ENCODE data around the gene TBCB. TPM values are rescaled to one million over a fixed set of nuclear protein-coding genes. Genes with fewer than 3 reads are reported as not detected.
A peak's percentile ranks its signal among the peaks of the same experiment; 100 is the strongest.
"Not testable (repeated sequence)": the region's sequence is repeated elsewhere in the genome, so short reads cannot be mapped to it uniquely, and the experiment has no call there.

TBCB gene
- total and polyA plus RNA-seq, 4 donors: 121 to 220 (median 127) TPM

GRCh38 chr19:36120092-36120983 lies 5.1 kb downstream of the TBCB start:
- H3K27ac ChIP-seq (ENCODE audit: low read depth in 1 of 2, low read length in 2 of 2): no peak overlapping the region
- no peak overlapping the region for H3K4me3 ChIP-seq (ENCODE audit: low read length in 2 of 2)
- intact Hi-C loops (cut with DNase I): no loop called here
- H3K9me3 ChIP-seq (ENCODE audit: control insufficient read depth, low read length): no peaks in the 10 kb centered on the region
- 84 to 87% methylated on average over 26 of the region's 26 CpGs for WGBS, 2 donors
- DNase-seq (no peak), ATAC-seq (ENCODE audit: low FRiP score) (peak; percentile 30)
- no peaks in the 10 kb centered on the region for H3K27me3 ChIP-seq (ENCODE audit: control insufficient read depth in 1 of 2, insufficient read depth in 2 of 2, low read length in 1 of 2)
- no peaks in the 10 kb centered on the region for H3K4me1 ChIP-seq (ENCODE audit: control insufficient read depth in 1 of 2, insufficient read depth in 2 of 2, low read length in 2 of 2)
- peaks cover 2 to 4% of the 10 kb centered on the region in 2 donors for H3K36me3 ChIP-seq (ENCODE audit: control insufficient read depth in 1 of 2, insufficient read depth in 2 of 2, low read length in 1 of 2)

GRCh38 chr19:36120984-36121358 lies 5.7 kb downstream of the TBCB start:
- Histone ChIP-seq H3K36me3 (ENCODE audit: control insufficient read depth in 1 of 2, insufficient read depth in 2 of 2, low read length in 1 of 2) (peaks cover 2 to 4% of the 10 kb centered on the region in 2 donors), H3K4me3 (ENCODE audit: low read length in 2 of 2) (no peak overlapping the region), H3K4me1 (ENCODE audit: control insufficient read depth in 1 of 2, insufficient read depth in 2 of 2, low read length in 2 of 2) (no peaks in the 10 kb centered on the region), H3K27me3 (ENCODE audit: control insufficient read depth in 1 of 2, insufficient read depth in 2 of 2, low read length in 1 of 2) (no peaks in the 10 kb centered on the region), H3K9me3 (ENCODE audit: control insufficient read depth, low read length) (no peaks in the 10 kb centered on the region), H3K27ac (ENCODE audit: low read depth in 1 of 2, low read length in 2 of 2) (no peak overlapping the region)
- 90 to 91% methylated on average over 16 to 18 of the region's 18 CpGs for WGBS, 2 donors
- intact Hi-C loops (cut with DNase I): no loop called here
- ATAC-seq (ENCODE audit: low FRiP score) (no peak), DNase-seq (no peak)

GRCh38 chr19:36121486-36122124 lies 6.3 kb downstream of the TBCB start:
- no peak for ATAC-seq (ENCODE audit: low FRiP score)
- Histone ChIP-seq H3K36me3 (ENCODE audit: control insufficient read depth in 1 of 2, insufficient read depth in 2 of 2, low read length in 1 of 2) (peaks cover 2 to 4% of the 10 kb centered on the region in 2 donors), H3K4me1 (ENCODE audit: control insufficient read depth in 1 of 2, insufficient read depth in 2 of 2, low read length in 2 of 2) (no peaks in the 10 kb centered on the region), H3K27ac (ENCODE audit: low read depth in 1 of 2, low read length in 2 of 2) (no peak overlapping the region), H3K27me3 (ENCODE audit: control insufficient read depth in 1 of 2, insufficient read depth in 2 of 2, low read length in 1 of 2) (no peaks in the 10 kb centered on the region), H3K9me3 (ENCODE audit: control insufficient read depth, low read length) (no peaks in the 10 kb centered on the region), H3K4me3 (ENCODE audit: low read length in 2 of 2) (no peak overlapping the region)
- WGBS, 2 donors: 86 to 90% methylated on average over 41 to 49 of the region's 49 CpGs
- intact Hi-C loops (cut with DNase I): no loop called here
- DNase-seq: no peak

GRCh38 chr19:36125557-36125956 lies 10.3 kb downstream of the TBCB start:
- no peak for ATAC-seq (ENCODE audit: low FRiP score)
- 79 to 83% methylated on average over 9 of the region's 9 CpGs for WGBS, 2 donors
- DNase-seq: no peak
- H3K9me3 ChIP-seq (ENCODE audit: control insufficient read depth, low read length): no peaks in the 10 kb centered on the region
- no peak overlapping the region for H3K27ac ChIP-seq (ENCODE audit: low read depth in 1 of 2, low read length in 2 of 2)
- no peaks in the 10 kb centered on the region for H3K27me3 ChIP-seq (ENCODE audit: control insufficient read depth in 1 of 2, insufficient read depth in 2 of 2, low read length in 1 of 2)
- intact Hi-C loops (cut with DNase I): no loop called here
- no peaks in the 10 kb centered on the region for H3K4me1 ChIP-seq (ENCODE audit: control insufficient read depth in 1 of 2, insufficient read depth in 2 of 2, low read length in 2 of 2)
- no peak overlapping the region for H3K4me3 ChIP-seq (ENCODE audit: low read length in 2 of 2)
- H3K36me3 ChIP-seq (ENCODE audit: control insufficient read depth in 1 of 2, insufficient read depth in 2 of 2, low read length in 1 of 2): peaks cover 2 to 4% of the 10 kb centered on the region in 2 donors

GRCh38 chr19:36128392-36128736 lies 13.1 kb downstream of the TBCB start:
- 5 to 12% methylated on average over 10 of the region's 10 CpGs for WGBS, 2 donors
- Histone ChIP-seq H3K27ac (ENCODE audit: low read depth in 1 of 2, low read length in 2 of 2) (peak overlapping the region; percentile 52 to 78), H3K4me1 (ENCODE audit: control insufficient read depth in 1 of 2, insufficient read depth in 2 of 2, low read length in 2 of 2) (no peaks in the 10 kb centered on the region), H3K9me3 (ENCODE audit: control insufficient read depth, low read length) (no peaks in the 10 kb centered on the region), H3K4me3 (ENCODE audit: low read length in 2 of 2) (no peak overlapping the region), H3K27me3 (ENCODE audit: control insufficient read depth in 1 of 2, insufficient read depth in 2 of 2, low read length in 1 of 2) (no peaks in the 10 kb centered on the region), H3K36me3 (ENCODE audit: control insufficient read depth in 1 of 2, insufficient read depth in 2 of 2, low read length in 1 of 2) (peaks cover 0 to 4% of the 10 kb centered on the region in 2 donors)
- ATAC-seq (ENCODE audit: low FRiP score) (no peak), DNase-seq (no peak)
- intact Hi-C loops (cut with DNase I): loop anchor here in 1 of 2 donors (2.0 kb wide), 1 partner anchor 24 kb away; the partner anchor contains the start of gene COX7A1

- ATAC-seq (ENCODE audit: low FRiP score); H3K27ac ChIP-seq (ENCODE audit: low read depth in 1 of 2, low read length in 2 of 2); H3K4me1 ChIP-seq (ENCODE audit: control insufficient read depth in 1 of 2, insufficient read depth in 2 of 2, low read length in 2 of 2); H3K9me3 ChIP-seq (ENCODE audit: control insufficient read depth, low read length); DNase-seq; intact Hi-C loops (cut with DNase I); H3K36me3 ChIP-seq (ENCODE audit: control insufficient read depth in 1 of 2, insufficient read depth in 2 of 2, low read length in 1 of 2); H3K4me3 ChIP-seq (ENCODE audit: low read length in 2 of 2); H3K27me3 ChIP-seq (ENCODE audit: control insufficient read depth in 1 of 2, insufficient read depth in 2 of 2, low read length in 1 of 2): not testable (repeated sequence)
- 78 to 79% methylated on average over 6 of the region's 6 CpGs for WGBS, 2 donors
Observed at GRCh38 chr19:36131221-36131620, 16.0 kb downstream of the TBCB start.

GRCh38 chr19:36134867-36135266 lies 19.6 kb downstream of the TBCB start:
- H3K4me3 ChIP-seq (ENCODE audit: low read length in 2 of 2); H3K27me3 ChIP-seq (ENCODE audit: control insufficient read depth in 1 of 2, insufficient read depth in 2 of 2, low read length in 1 of 2); H3K9me3 ChIP-seq (ENCODE audit: control insufficient read depth, low read length); DNase-seq; H3K4me1 ChIP-seq (ENCODE audit: control insufficient read depth in 1 of 2, insufficient read depth in 2 of 2, low read length in 2 of 2); H3K27ac ChIP-seq (ENCODE audit: low read depth in 1 of 2, low read length in 2 of 2); intact Hi-C loops (cut with DNase I); H3K36me3 ChIP-seq (ENCODE audit: control insufficient read depth in 1 of 2, insufficient read depth in 2 of 2, low read length in 1 of 2); ATAC-seq (ENCODE audit: low FRiP score): not testable (repeated sequence)
- 94 to 95% methylated on average over 4 of the region's 4 CpGs for WGBS, 2 donors

GRCh38 chr19:36136964-36137686 lies 21.9 kb downstream of the TBCB start:
- peak; percentile 81 to 83 for DNase-seq
- 41 to 43% methylated on average over 12 of the region's 12 CpGs for WGBS, 2 donors
- H3K9me3 ChIP-seq (ENCODE audit: control insufficient read depth, low read length): no peaks in the 10 kb centered on the region
- no peaks in the 10 kb centered on the region for H3K27me3 ChIP-seq (ENCODE audit: control insufficient read depth in 1 of 2, insufficient read depth in 2 of 2, low read length in 1 of 2)
- H3K4me3 ChIP-seq (ENCODE audit: low read length in 2 of 2): no peak overlapping the region
- H3K27ac ChIP-seq (ENCODE audit: low read depth in 1 of 2, low read length in 2 of 2): peak overlapping the region in 1 of 2 donors; percentile 95
- peak; percentile 47 for ATAC-seq (ENCODE audit: low FRiP score)
- intact Hi-C loops (cut with DNase I): no loop called here
- no peaks in the 10 kb centered on the region for H3K36me3 ChIP-seq (ENCODE audit: control insufficient read depth in 1 of 2, insufficient read depth in 2 of 2, low read length in 1 of 2)
- no peaks in the 10 kb centered on the region for H3K4me1 ChIP-seq (ENCODE audit: control insufficient read depth in 1 of 2, insufficient read depth in 2 of 2, low read length in 2 of 2)
